Naive thymus-derived CD8-positive, alpha-beta T cell (primary cell): ENCODE measurements around the gene MLLT6. TPM values are rescaled to one million over a fixed set of nuclear protein-coding genes. Genes with fewer than 3 reads are reported as not detected.

Source experiments
- ATAC-seq, 2 donors: fragments of 150-1000 bp; cut with Tn5 transposase in 1 of 2; sonication (Bioruptor Pico), chemical (Tn5 transposase) in 1 of 2; 1 replicate in 1 of 2; 2 replicates in 1 of 2; pipeline ENCODE4 v1.10.0; 2021; ENCODE audit warnings: mild to moderate bottlenecking in 2 of 2, moderate library complexity in 2 of 2
- POLR2A ChIA-PET: fragments of 350-600 bp; sonication (Branson Sonifier 250); formaldehyde crosslinking; loops from one replicate; lab custom pipeline; 2021; ENCODE audit warnings: antibody characterized with exemption; lab: Charles Lee
- DNase-seq, 10 donors: peaks; one replicate each; pipeline versions ENCODE4 v3.0.0 to v3.0.0-alpha.2; 2020 to 2022
- H3K27ac Mint-ChIP-seq, 10 donors: one replicate each; pipeline ENCODE4 v1.8.0; 2020 to 2022; ENCODE audit warnings: mild to moderate bottlenecking in 10 of 10, mixed read lengths in 10 of 10, moderate library complexity in 4 of 10, inconsistent platforms in 1 of 10
- H3K27me3 Mint-ChIP-seq, 5 donors: one replicate each; pipeline ENCODE4 v1.8.0; 2021 to 2022; ENCODE audit warnings: mixed read lengths in 5 of 5
- H3K36me3 Mint-ChIP-seq, 3 donors: one replicate each; pipeline ENCODE4 v1.8.0; 2020 to 2022; ENCODE audit warnings: mixed read lengths in 3 of 3, mild to moderate bottlenecking in 2 of 3, inconsistent platforms in 1 of 3
- H3K4me1 Mint-ChIP-seq, 4 donors: one replicate each; pipeline ENCODE4 v1.8.0; 2021 to 2022; ENCODE audit warnings: mixed read lengths in 4 of 4
- H3K4me3 Mint-ChIP-seq, 10 donors: one replicate each; pipeline ENCODE4 v1.8.0; 2020 to 2022; ENCODE audit warnings: mild to moderate bottlenecking in 10 of 10, mixed read lengths in 10 of 10, moderate library complexity in 6 of 10, inconsistent platforms in 1 of 10
- H3K9me3 Mint-ChIP-seq, 9 donors: one replicate each; pipeline ENCODE4 v1.8.0; 2020 to 2022; ENCODE audit warnings: mixed read lengths in 9 of 9, mild to moderate bottlenecking in 3 of 9, inconsistent platforms in 1 of 9, moderate library complexity in 1 of 9
- polyA plus RNA-seq, 3 donors: library from polyadenylated mRNA; unstranded; fragments of 300-500 nt; fragmentation: Illumina TruSeq; gene quantifications; one replicate each; pipeline ENCODE4 v1.2.3, GENCODE V29; 2021
- total RNA-seq, 8 experiments: library from RNA in 2 of 8; stranded (reverse) in 2 of 8; gene quantifications; one replicate each; pipeline ENCODE4 v1.2.3 and lab custom pipeline; 2021 to 2026

MLLT6 gene
- total and polyA plus RNA-seq, 5 experiments from 2014 or later = 5.5 to 489 (median 11.9) TPM

DNA sequence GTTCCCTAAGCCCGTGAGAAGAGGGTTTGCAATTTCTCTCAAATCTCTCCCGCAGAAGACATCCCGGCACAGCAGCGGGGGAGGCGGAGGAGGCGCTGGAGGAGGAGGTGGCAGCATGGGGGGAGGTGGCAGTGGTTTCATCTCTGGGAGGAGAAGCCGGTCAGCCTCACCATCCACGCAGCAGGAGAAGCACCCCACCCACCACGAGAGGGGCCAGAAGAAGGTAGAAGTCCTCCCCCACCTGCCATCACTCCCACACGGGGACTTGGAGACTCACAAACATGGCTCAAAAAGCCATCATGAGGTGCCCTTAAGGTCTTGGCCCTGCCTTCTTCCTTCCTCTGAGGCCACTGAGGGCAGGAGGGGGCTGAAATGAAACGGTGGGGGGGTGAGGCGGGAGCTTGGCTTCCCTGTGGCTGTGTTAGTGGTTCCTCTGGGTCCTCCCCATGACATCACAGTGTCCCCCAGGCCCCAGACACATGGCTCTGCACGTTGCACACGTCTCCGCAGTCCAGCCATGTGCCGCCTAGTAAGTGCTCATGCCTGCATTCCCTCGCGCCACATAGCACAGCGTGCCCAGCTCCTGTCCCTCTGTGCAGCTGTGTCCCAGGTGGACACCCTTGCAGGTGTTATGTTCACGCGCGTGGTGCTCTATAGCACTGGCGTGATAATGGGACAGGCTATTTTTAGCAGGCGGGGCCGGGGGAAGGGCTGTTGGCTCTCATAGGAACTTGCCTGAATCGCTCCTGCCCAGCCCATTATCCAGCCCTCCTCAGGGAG lies 6.9 kb downstream of the MLLT6 start:
- Mint-ChIP-seq H3K27me3 (no peaks in the 10 kb centered on the region), H3K4me1 (peaks cover 34 to 56% (median 47%) of the 10 kb centered on the region in 4 donors), H3K4me3 (no peak overlapping the region), H3K27ac (peak overlapping the region in 7 of 10 donors; percentile 12 to 76 (median 52)), H3K36me3 (peaks cover 0 to 83% (median 12%) of the 10 kb centered on the region in 3 donors), H3K9me3 (no peaks in the 10 kb centered on the region)
- DNase-seq (no peak), ATAC-seq (no peak)
- POLR2A ChIA-PET = interaction anchor here (22.8 kb wide), 1 partner anchor 12 kb away, joined by 395 read pairs; no protein-coding TSS in a partner anchor

- Mint-ChIP-seq H3K36me3 (peaks cover 0 to 85% (median 12%) of the 10 kb centered on the region in 3 donors), H3K27me3 (no peaks in the 10 kb centered on the region), H3K4me1 (peaks cover 29 to 52% (median 43%) of the 10 kb centered on the region in 4 donors), H3K4me3 (no peak overlapping the region), H3K27ac (peak overlapping the region in 3 of 10 donors; percentile 52 to 76 (median 70)), H3K9me3 (no peaks in the 10 kb centered on the region)
- ATAC-seq (no peak), DNase-seq (no peak)
- POLR2A ChIA-PET = interaction anchor here (22.8 kb wide), 1 partner anchor 11 kb away, joined by 395 read pairs; no protein-coding TSS in a partner anchor
Observed at GRCh38 chr17:38712593-38712992, 7.5 kb downstream of the MLLT6 start.

GRCh38 chr17:38713456-38714075 lies 8.5 kb downstream of the MLLT6 start:
- H3K27ac Mint-ChIP-seq = peak overlapping the region in 3 of 10 donors; percentile 17 to 76 (median 38)
- H3K4me1 Mint-ChIP-seq = peaks cover 26 to 46% (median 38%) of the 10 kb centered on the region in 4 donors
- no peaks in the 10 kb centered on the region for H3K9me3 Mint-ChIP-seq
- H3K4me3 Mint-ChIP-seq = no peak overlapping the region
- peaks cover 0 to 85% (median 12%) of the 10 kb centered on the region in 3 donors for H3K36me3 Mint-ChIP-seq
- no peaks in the 10 kb centered on the region for H3K27me3 Mint-ChIP-seq
- POLR2A ChIA-PET = interaction anchor here (4.1 to 22.8 kb wide), 2 partner anchors 8 to 10 kb away, joined by 39 to 395 read pairs; partner anchors contain the start of gene MLLT6
- no peak for ATAC-seq
- no peak for DNase-seq

- POLR2A ChIA-PET = interaction anchor here (4.1 to 22.8 kb wide), 2 partner anchors 8 to 10 kb away, joined by 39 to 395 read pairs; partner anchors contain the start of gene MLLT6
- no peaks in the 10 kb centered on the region for H3K27me3 Mint-ChIP-seq
- H3K36me3 Mint-ChIP-seq = peaks cover 0 to 81% (median 10%) of the 10 kb centered on the region in 3 donors
- peak overlapping the region in 9 of 10 donors; percentile 20 to 86 (median 62) for H3K27ac Mint-ChIP-seq
- no peak for DNase-seq
- H3K4me3 Mint-ChIP-seq = no peak overlapping the region
- no peaks in the 10 kb centered on the region for H3K9me3 Mint-ChIP-seq
- peaks cover 18 to 38% (median 30%) of the 10 kb centered on the region in 4 donors for H3K4me1 Mint-ChIP-seq
- ATAC-seq = no peak
Observed at GRCh38 chr17:38715216-38715943, 10.3 kb downstream of the MLLT6 start.

GRCh38 chr17:38716368-38717005 lies 11.4 kb downstream of the MLLT6 start:
- Mint-ChIP-seq H3K4me1 (peaks cover 18 to 37% (median 29%) of the 10 kb centered on the region in 4 donors), H3K4me3 (no peak overlapping the region), H3K27me3 (no peaks in the 10 kb centered on the region), H3K27ac (peak overlapping the region in 5 of 10 donors; percentile 6 to 86 (median 60)), H3K9me3 (no peaks in the 10 kb centered on the region), H3K36me3 (peaks cover 0 to 81% (median 14%) of the 10 kb centered on the region in 3 donors)
- no peak for DNase-seq
- ATAC-seq = no peak
- POLR2A ChIA-PET = interaction anchor here (4.1 to 22.8 kb wide), 2 partner anchors 7 to 11 kb away, joined by 39 to 395 read pairs; partner anchors contain the start of gene MLLT6

DNA sequence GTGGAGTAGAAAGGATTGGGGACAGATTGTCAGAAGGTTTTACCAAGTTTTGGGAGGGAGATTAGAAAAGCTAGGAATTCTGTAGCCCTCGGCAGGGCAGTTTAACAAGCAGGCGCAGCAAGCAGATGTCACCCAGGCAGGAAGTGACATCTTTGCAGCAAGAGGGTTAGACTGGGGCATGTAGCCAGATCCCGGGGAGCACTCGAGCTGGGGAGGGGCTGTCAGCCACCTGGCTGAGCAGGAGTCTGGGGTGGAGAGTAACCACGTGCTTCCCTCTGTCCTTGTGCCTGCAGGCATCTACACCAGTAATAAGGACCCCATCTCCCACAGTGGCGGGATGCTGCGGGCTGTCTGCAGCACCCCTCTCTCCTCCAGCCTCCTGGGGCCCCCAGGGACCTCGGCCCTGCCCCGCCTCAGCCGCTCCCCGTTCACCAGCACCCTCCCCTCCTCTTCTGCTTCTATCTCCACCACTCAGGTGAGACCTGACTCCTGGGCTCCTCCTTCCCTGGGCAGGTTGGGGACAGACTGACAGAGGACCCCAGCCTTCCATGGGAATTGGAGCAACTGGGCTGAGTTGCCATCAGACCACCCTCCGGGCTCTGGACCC lies 12.2 kb downstream of the MLLT6 start:
- DNase-seq (no peak), ATAC-seq (no peak)
- Mint-ChIP-seq H3K4me3 (no peak overlapping the region), H3K36me3 (peaks cover 0 to 76% (median 12%) of the 10 kb centered on the region in 3 donors), H3K27ac (peak overlapping the region in 5 of 10 donors; percentile 14 to 76 (median 43)), H3K4me1 (peaks cover 18 to 36% (median 28%) of the 10 kb centered on the region in 4 donors), H3K9me3 (no peaks in the 10 kb centered on the region), H3K27me3 (no peaks in the 10 kb centered on the region)
- POLR2A ChIA-PET = interaction anchor here (4.1 to 22.8 kb wide), 2 partner anchors 6 to 11 kb away, joined by 39 to 395 read pairs; partner anchors contain the start of gene MLLT6

- Mint-ChIP-seq H3K27ac (peak overlapping the region in 7 of 10 donors; percentile 18 to 72 (median 31)), H3K9me3 (no peaks in the 10 kb centered on the region), H3K27me3 (no peaks in the 10 kb centered on the region), H3K36me3 (peaks cover 0 to 78% (median 11%) of the 10 kb centered on the region in 3 donors), H3K4me3 (no peak overlapping the region), H3K4me1 (peaks cover 22 to 52% (median 39%) of the 10 kb centered on the region in 4 donors)
- POLR2A ChIA-PET = interaction anchor here (12.1 to 22.8 kb wide), 2 partner anchors 4 to 10 kb away, joined by 395 read pairs; partner anchors contain the start of gene MLLT6
- ATAC-seq = no peak
- no peak for DNase-seq
Observed at GRCh38 chr17:38719289-38719942, 14.3 kb downstream of the MLLT6 start.

GRCh38 chr17:38719943-38720641 lies 15.0 kb downstream of the MLLT6 start:
- H3K9me3 Mint-ChIP-seq = no peaks in the 10 kb centered on the region
- ATAC-seq (no peak), DNase-seq (no peak)
- peak overlapping the region in 1 of 10 donors; percentile 10 for H3K4me3 Mint-ChIP-seq
- POLR2A ChIA-PET = interaction anchor here (12.1 to 22.8 kb wide), 2 partner anchors 4 to 11 kb away, joined by 395 read pairs; partner anchors contain the start of gene MLLT6
- no peaks in the 10 kb centered on the region for H3K27me3 Mint-ChIP-seq
- peak overlapping the region in 2 of 10 donors; percentile 13 to 52 for H3K27ac Mint-ChIP-seq
- peaks cover 20 to 59% (median 44%) of the 10 kb centered on the region in 4 donors for H3K4me1 Mint-ChIP-seq
- peaks cover 0 to 75% (median 11%) of the 10 kb centered on the region in 3 donors for H3K36me3 Mint-ChIP-seq

- Mint-ChIP-seq H3K4me1 (peaks cover 18 to 60% (median 51%) of the 10 kb centered on the region in 4 donors), H3K9me3 (no peaks in the 10 kb centered on the region), H3K4me3 (no peak overlapping the region), H3K27me3 (no peaks in the 10 kb centered on the region), H3K27ac (peak overlapping the region in 6 of 10 donors; percentile 15 to 87 (median 28)), H3K36me3 (peaks cover 0 to 68% (median 11%) of the 10 kb centered on the region in 3 donors)
- ATAC-seq (no peak), DNase-seq (no peak)
- POLR2A ChIA-PET = interaction anchor here (12.1 to 22.8 kb wide), 2 partner anchors 3 to 11 kb away, joined by 395 read pairs; partner anchors contain the start of gene MLLT6
Observed at GRCh38 chr17:38720941-38721340, 15.9 kb downstream of the MLLT6 start.

DNA sequence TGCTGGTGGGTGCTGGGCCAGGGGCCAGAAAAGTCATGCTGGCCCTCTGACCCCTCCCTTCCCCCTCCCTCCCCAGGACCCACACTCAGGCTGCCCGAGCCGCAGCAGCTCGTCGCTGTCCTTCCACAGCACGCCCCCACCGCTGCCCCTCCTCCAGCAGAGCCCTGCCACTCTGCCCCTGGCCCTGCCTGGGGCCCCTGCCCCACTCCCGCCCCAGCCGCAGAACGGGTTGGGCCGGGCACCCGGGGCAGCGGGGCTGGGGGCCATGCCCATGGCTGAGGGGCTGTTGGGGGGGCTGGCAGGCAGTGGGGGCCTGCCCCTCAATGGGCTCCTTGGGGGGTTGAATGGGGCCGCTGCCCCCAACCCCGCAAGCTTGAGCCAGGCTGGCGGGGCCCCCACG lies 16.7 kb downstream of the MLLT6 start:
- ATAC-seq (no peak), DNase-seq (no peak)
- POLR2A ChIA-PET = interaction anchor here (12.1 kb wide), 1 partner anchor 12 kb away, joined by 395 read pairs; the partner anchor contains the start of gene MLLT6
- peak overlapping the region in 1 of 10 donors; percentile 48 for H3K27ac Mint-ChIP-seq
- no peaks in the 10 kb centered on the region for H3K9me3 Mint-ChIP-seq
- peaks cover 0 to 66% (median 11%) of the 10 kb centered on the region in 3 donors for H3K36me3 Mint-ChIP-seq
- no peaks in the 10 kb centered on the region for H3K27me3 Mint-ChIP-seq
- H3K4me1 Mint-ChIP-seq = peaks cover 17 to 63% (median 58%) of the 10 kb centered on the region in 4 donors
- no peak overlapping the region for H3K4me3 Mint-ChIP-seq
